Measurements from ENCODE around the gene HERC4.
"Not testable (repeated sequence)": the region's sequence is repeated elsewhere in the genome, so short reads cannot be mapped to it uniquely, and the experiment has no call there.

HERC4 gene

GRCh38 chr10:67924136-67924535 lies 150.9 kb downstream of the HERC4 start:
- no peak for TF ChIP-seq ZNF274 (IDR thresholded peaks at IDR 0.05; ENCODE audit: low read depth, low read length)

GRCh38 chr10:67923551-67923950 lies 151.5 kb downstream of the HERC4 start:
- no peak overlapping the region for H3K4me3 ChIP-seq (ENCODE audit: low read length)
- TF ChIP-seq ZNF274 (IDR thresholded peaks at IDR 0.05; ENCODE audit: low read depth, low read length): no peak

More at GRCh38 chr10:67924136-67924535, 150.9 kb downstream of the HERC4 start:
- H3K4me3 ChIP-seq (ENCODE audit: low read length): no peak overlapping the region

GRCh38 chr10:67921065-67921464 lies 154.0 kb downstream of the HERC4 start:
- H3K4me3 ChIP-seq (ENCODE audit: low read length): no peak overlapping the region
- no peak for TF ChIP-seq ZNF274 (IDR thresholded peaks at IDR 0.05; ENCODE audit: low read depth, low read length)

- TF ChIP-seq ZNF274 (IDR thresholded peaks at IDR 0.05; ENCODE audit: low read depth, low read length): no peak
- no peak overlapping the region for H3K4me3 ChIP-seq (ENCODE audit: low read length)
Observed at GRCh38 chr10:67917679-67918078, 157.4 kb downstream of the HERC4 start.

- no peak for TF ChIP-seq ZNF274 (IDR thresholded peaks at IDR 0.05; ENCODE audit: low read depth, low read length)
- no peak overlapping the region for H3K4me3 ChIP-seq (ENCODE audit: low read length)
Observed at GRCh38 chr10:67917169-67917568, 157.9 kb downstream of the HERC4 start.

- TF ChIP-seq ZNF274 (IDR thresholded peaks at IDR 0.05; ENCODE audit: low read depth, low read length): no peak
- H3K4me3 ChIP-seq (ENCODE audit: low read length): no peak overlapping the region
Observed at GRCh38 chr10:67914777-67915340, 160.2 kb downstream of the HERC4 start.

GRCh38 chr10:67912331-67912946 lies 162.6 kb downstream of the HERC4 start:
- TF ChIP-seq ZNF274 (IDR thresholded peaks at IDR 0.05; ENCODE audit: low read depth, low read length): no peak
- no peak overlapping the region for H3K4me3 ChIP-seq (ENCODE audit: low read length)

GRCh38 chr10:67903581-67903980 lies 171.5 kb downstream of the HERC4 start:
- no peak overlapping the region for H3K4me3 ChIP-seq (ENCODE audit: low read length)
- TF ChIP-seq ZNF274 (IDR thresholded peaks at IDR 0.05; ENCODE audit: low read depth, low read length): no peak

- no peak for TF ChIP-seq ZNF274 (IDR thresholded peaks at IDR 0.05; ENCODE audit: low read depth, low read length)
- H3K4me3 ChIP-seq (ENCODE audit: low read length): no peak overlapping the region
Observed at GRCh38 chr10:67893637-67894036, 181.4 kb downstream of the HERC4 start.

- H3K4me3 ChIP-seq (ENCODE audit: low read length): peak overlapping the region; percentile 96
- no peak for TF ChIP-seq ZNF274 (IDR thresholded peaks at IDR 0.05; ENCODE audit: low read depth, low read length)
Observed at GRCh38 chr10:67884842-67885670, 190.0 kb downstream of the HERC4 start.

- H3K4me3 ChIP-seq (ENCODE audit: low read length): peak within 1 kb of the TSS; percentile 96
- no peak for TF ChIP-seq ZNF274 (IDR thresholded peaks at IDR 0.05; ENCODE audit: low read depth, low read length)
Observed at GRCh38 chr10:67884313-67884841, 190.7 kb downstream of the HERC4 start, which contains the start of gene SIRT1. Gene SIRT1, plus strand, starts transcription at chr10:67884656. Its CDS starts 66 bp downstream, at chr10:67884722.

GRCh38 chr10:67883710-67884312 lies 191.3 kb downstream of the HERC4 start:
- peak overlapping the region; percentile 58 for H3K4me3 ChIP-seq (ENCODE audit: low read length)
- TF ChIP-seq ZNF274 (IDR thresholded peaks at IDR 0.05; ENCODE audit: low read depth, low read length): no peak

- TF ChIP-seq ZNF274 (IDR thresholded peaks at IDR 0.05; ENCODE audit: low read depth, low read length): no peak
- no peak overlapping the region for H3K4me3 ChIP-seq (ENCODE audit: low read length)
Observed at GRCh38 chr10:67878133-67878532, 196.9 kb downstream of the HERC4 start.

- H3K4me3 ChIP-seq (ENCODE audit: low read length): not testable (repeated sequence)
Observed at GRCh38 chr10:67877421-67877820, 197.7 kb downstream of the HERC4 start.

All from GM08714 (cell line).